Suprapubic skin (tissue), 4 donors: ENCODE results near the gene MYADM. TPM values are rescaled to one million over a fixed set of nuclear protein-coding genes. Genes with fewer than 3 reads are reported as not detected.
A peak's percentile ranks its signal among the peaks of the same experiment; 100 is the strongest.

Experiments used
- DNase-seq, 2 donors: peaks; one replicate each; pipeline ENCODE4 v3.0.0-alpha.2; 2019; ENCODE audit warnings: low spot score in 2 of 2
- H3K27ac ChIP-seq: fragments of 200-600 bp; sonication (generic); one replicate; pipeline ENCODE4 v1.5.1; 2019
- H3K27me3 ChIP-seq: fragments of 200-600 bp; sonication (generic); one replicate; pipeline ENCODE4 v1.5.1; 2019
- H3K36me3 ChIP-seq: fragments of 200-600 bp; sonication (generic); one replicate; pipeline ENCODE4 v1.5.1; 2019
- H3K4me1 ChIP-seq: fragments of 200-600 bp; sonication (generic); one replicate; pipeline ENCODE4 v1.5.1; 2019
- H3K4me3 ChIP-seq: fragments of 200-600 bp; sonication (generic); one replicate; pipeline ENCODE4 v1.5.1; 2019; ENCODE audit warnings: mild to moderate bottlenecking
- H3K9me3 ChIP-seq: fragments of 200-600 bp; sonication (generic); one replicate; pipeline ENCODE4 v1.5.1; 2019
- EP300 ChIP-seq: sonication (generic); formaldehyde crosslinking; IDR thresholded peaks from one replicate; pipeline ENCODE4 v1.6.1; 2017; ENCODE audit warnings: antibody characterized with exemption
- POLR2A ChIP-seq, 2 donors: fragments of 450-650 bp; IDR thresholded peaks; one replicate each; pipeline ENCODE4 v1.6.1; 2017; ENCODE audit warnings: antibody characterized with exemption in 2 of 2, mild to moderate bottlenecking in 2 of 2, moderate library complexity in 2 of 2
- POLR2AphosphoS5 ChIP-seq, 3 donors: sonication (generic); formaldehyde crosslinking; IDR thresholded peaks; one replicate each; pipeline ENCODE4 v1.6.1; 2017; ENCODE audit warnings: antibody characterized with exemption in 3 of 3
- WGBS: methylation state at CpG from one replicate; pipeline ENCODE4 v1.1.5; 2018; 5-methylcytosine and 5-hydroxymethylcytosine counted together
- total RNA-seq, 4 donors: library from RNA; depleted of rRNA; stranded (reverse); fragments of >200 nt; gene quantifications; one replicate each; pipeline ENCODE4 v1.1.0, GENCODE V29; 2016
- TF ChIP-seq, protein P1 (sequence below), 2 donors: fragments of 200-600 bp in 1 of 2; fragments of 450-650 bp in 1 of 2; sonication (generic) in 1 of 2; IDR thresholded peaks; one replicate each; pipeline ENCODE4 v1.5.1; 2016 to 2019; ENCODE audit warnings: antibody characterized with exemption in 2 of 2, mild to moderate bottlenecking in 1 of 2, moderate library complexity in 1 of 2

MYADM gene
- total RNA-seq, 4 donors from 2014 or later = 27.5 to 72.4 (median 67.4) TPM

GRCh38 chr19:53849237-53849676 is 18.4 kb upstream of the MYADM start:
- Histone ChIP-seq H3K4me3 (peak overlapping the region; percentile 3), H3K27me3 (no peaks in the 10 kb centered on the region), H3K27ac (peak overlapping the region; percentile 41), H3K4me1 (peaks cover 20% of the 10 kb centered on the region), H3K9me3 (no peaks in the 10 kb centered on the region), H3K36me3 (no peaks in the 10 kb centered on the region)
- 41% methylated on average over 11 of the region's 11 CpGs for WGBS
- TF ChIP-seq POLR2AphosphoS5 (IDR thresholded peaks at IDR 0.05) (peak in 1 of 3 donors; percentile 6), EP300 (no peak), POLR2A (IDR thresholded peaks at IDR 0.05) (no peak)
- DNase-seq = no peak

- Histone ChIP-seq H3K4me3 (no peak overlapping the region), H3K9me3 (no peaks in the 10 kb centered on the region), H3K27ac (no peak overlapping the region), H3K36me3 (no peaks in the 10 kb centered on the region), H3K4me1 (peaks cover 20% of the 10 kb centered on the region), H3K27me3 (no peaks in the 10 kb centered on the region)
- WGBS = 88% methylated on average over 2 of the region's 2 CpGs
- TF ChIP-seq EP300 (no peak), POLR2AphosphoS5 (IDR thresholded peaks at IDR 0.05) (no peak), POLR2A (IDR thresholded peaks at IDR 0.05) (no peak)
- TF ChIP-seq, protein P1, sequence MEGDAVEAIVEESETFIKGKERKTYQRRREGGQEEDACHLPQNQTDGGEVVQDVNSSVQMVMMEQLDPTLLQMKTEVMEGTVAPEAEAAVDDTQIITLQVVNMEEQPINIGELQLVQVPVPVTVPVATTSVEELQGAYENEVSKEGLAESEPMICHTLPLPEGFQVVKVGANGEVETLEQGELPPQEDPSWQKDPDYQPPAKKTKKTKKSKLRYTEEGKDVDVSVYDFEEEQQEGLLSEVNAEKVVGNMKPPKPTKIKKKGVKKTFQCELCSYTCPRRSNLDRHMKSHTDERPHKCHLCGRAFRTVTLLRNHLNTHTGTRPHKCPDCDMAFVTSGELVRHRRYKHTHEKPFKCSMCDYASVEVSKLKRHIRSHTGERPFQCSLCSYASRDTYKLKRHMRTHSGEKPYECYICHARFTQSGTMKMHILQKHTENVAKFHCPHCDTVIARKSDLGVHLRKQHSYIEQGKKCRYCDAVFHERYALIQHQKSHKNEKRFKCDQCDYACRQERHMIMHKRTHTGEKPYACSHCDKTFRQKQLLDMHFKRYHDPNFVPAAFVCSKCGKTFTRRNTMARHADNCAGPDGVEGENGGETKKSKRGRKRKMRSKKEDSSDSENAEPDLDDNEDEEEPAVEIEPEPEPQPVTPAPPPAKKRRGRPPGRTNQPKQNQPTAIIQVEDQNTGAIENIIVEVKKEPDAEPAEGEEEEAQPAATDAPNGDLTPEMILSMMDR (IDR thresholded peaks at IDR 0.05) = no peak
- no peak for DNase-seq
Measured at GRCh38 chr19:53853707-53854106, 14.0 kb upstream of the MYADM start.

DNA sequence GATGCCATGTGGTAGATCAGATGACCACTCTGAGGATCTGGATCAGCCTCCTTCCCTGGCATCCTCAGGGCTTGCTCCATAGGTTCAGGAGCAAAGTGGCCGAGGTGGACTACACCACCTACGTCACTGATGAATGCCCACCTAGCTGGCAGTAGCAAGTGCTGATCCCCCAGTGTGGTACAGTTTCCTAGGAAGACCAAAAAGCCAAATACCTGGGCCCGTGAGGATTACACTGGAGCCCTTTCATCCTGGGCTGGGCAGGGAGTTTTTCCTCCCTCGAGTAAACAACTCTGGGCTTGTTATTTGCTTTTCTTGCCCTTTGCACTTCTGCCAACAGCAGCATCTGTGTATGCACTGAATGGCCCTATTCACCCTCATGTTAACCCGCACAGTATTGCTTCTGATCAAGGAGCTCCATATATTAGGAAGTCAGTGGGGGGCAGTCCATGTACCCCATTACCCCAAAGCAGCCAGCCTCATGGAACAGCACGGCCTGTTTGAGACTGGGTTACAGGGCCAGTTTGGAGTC is 3.3 kb upstream of the MYADM start:
- 53% methylated on average over 6 of the region's 6 CpGs for WGBS
- H3K4me3 ChIP-seq = no peak overlapping the region
- TF ChIP-seq EP300 = no peak
- no peak for TF ChIP-seq POLR2AphosphoS5 (IDR thresholded peaks at IDR 0.05)
- TF ChIP-seq POLR2A (IDR thresholded peaks at IDR 0.05) = no peak
- no peak for DNase-seq
- peak overlapping the region; percentile 80 for H3K27ac ChIP-seq
- no peaks in the 10 kb centered on the region for H3K27me3 ChIP-seq
- H3K9me3 ChIP-seq = no peaks in the 10 kb centered on the region
- no peaks in the 10 kb centered on the region for H3K36me3 ChIP-seq
- H3K4me1 ChIP-seq = peaks cover 34% of the 10 kb centered on the region

DNA sequence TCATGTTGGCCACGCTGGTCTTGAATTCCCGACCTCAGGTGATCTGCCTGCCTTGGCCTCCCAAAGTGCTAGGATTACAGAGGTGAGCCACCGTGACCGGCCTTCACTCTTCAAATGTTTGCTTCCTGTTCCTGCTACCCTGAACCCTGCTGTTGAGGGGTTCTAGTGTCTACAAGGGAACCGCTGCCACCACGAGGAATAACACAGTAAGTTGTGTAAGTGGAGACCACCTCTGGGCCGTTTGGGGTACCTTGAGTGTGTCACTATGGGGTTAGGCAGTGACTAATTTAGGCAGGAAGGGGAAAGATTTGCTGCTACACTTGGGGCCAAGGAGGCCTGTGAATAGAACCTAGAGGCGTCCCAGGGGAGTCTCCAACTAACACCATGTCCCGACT is 2.2 kb upstream of the MYADM start:
- no peak for TF ChIP-seq POLR2A (IDR thresholded peaks at IDR 0.05)
- TF ChIP-seq, protein P1 (IDR thresholded peaks at IDR 0.05) = no peak
- TF ChIP-seq POLR2AphosphoS5 (IDR thresholded peaks at IDR 0.05) = no peak
- TF ChIP-seq EP300 = no peak
- 43% methylated on average over 9 of the region's 9 CpGs for WGBS
- Histone ChIP-seq H3K4me1 (peaks cover 43% of the 10 kb centered on the region), H3K27ac (peak overlapping the region; percentile 80), H3K27me3 (no peaks in the 10 kb centered on the region), H3K36me3 (no peaks in the 10 kb centered on the region), H3K9me3 (no peaks in the 10 kb centered on the region), H3K4me3 (peak overlapping the region; percentile 80)
- DNase-seq = no peak

DNA sequence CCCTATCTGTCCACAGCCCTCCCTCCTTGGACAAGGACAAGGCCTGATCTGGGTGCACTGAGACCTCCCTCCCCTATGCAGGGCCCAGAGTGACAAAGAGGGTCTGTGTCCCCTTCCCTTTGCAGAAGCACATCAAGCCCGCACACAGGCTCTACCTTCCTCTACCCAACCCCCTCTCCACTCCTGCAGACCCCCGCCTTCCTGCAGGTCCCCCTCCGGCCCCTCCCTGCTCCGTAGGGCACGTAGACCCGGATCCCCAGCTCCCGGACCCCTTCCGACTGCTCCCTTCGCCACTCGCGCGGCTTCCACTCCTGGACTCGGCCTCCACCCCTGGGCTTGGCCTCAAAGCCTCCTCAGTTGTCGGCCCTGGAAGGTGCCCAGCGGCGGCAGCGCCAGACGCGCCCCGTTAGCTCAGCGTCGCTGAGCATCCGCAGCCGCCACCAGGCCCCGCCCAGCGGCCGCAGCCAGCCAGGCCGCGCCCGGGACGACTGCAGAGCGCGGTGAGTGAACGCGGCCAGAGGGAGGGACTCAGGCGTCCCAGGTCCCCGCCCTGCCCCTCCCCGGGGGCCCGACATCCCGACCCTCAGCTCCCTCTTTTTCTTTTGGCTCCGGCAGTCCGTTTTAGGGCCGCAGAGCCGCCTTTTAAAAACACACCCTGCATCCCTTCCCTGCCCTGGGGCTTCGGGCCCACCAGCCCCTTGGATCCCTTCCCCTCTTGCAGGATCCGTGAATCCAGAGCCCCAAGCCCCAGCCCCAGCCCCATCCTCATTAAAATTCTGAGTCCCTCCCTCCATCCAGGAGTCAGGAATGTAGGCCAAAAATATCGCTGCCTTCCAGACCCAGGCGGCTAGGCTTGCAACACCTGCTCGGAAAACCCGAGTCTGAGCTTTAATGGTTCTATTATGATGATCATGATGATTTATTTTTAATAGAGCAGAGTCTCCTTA is 1.5 kb upstream of the MYADM start:
- Histone ChIP-seq H3K4me1 (peaks cover 50% of the 10 kb centered on the region), H3K4me3 (peak overlapping the region; percentile 80), H3K27ac (peak overlapping the region; percentile 80), H3K27me3 (no peaks in the 10 kb centered on the region), H3K9me3 (no peaks in the 10 kb centered on the region), H3K36me3 (no peaks in the 10 kb centered on the region)
- DNase-seq = peak; percentile 92 to 94
- TF ChIP-seq POLR2AphosphoS5 (IDR thresholded peaks at IDR 0.05) = peak in 2 of 3 donors; percentile 76 to 77
- TF ChIP-seq EP300 = no peak
- peak in 1 of 2 donors; percentile 70 for TF ChIP-seq POLR2A (IDR thresholded peaks at IDR 0.05)
- WGBS = 3% methylated on average over 30 of the region's 50 CpGs

- Histone ChIP-seq H3K27ac (peak overlapping the region; percentile 80), H3K4me1 (peaks cover 55% of the 10 kb centered on the region), H3K36me3 (no peaks in the 10 kb centered on the region), H3K9me3 (no peaks in the 10 kb centered on the region), H3K4me3 (peak overlapping the region; percentile 80), H3K27me3 (no peaks in the 10 kb centered on the region)
- WGBS = 13% methylated on average over 6 of the region's 14 CpGs
- TF ChIP-seq EP300 = no peak
- TF ChIP-seq, protein P1 (IDR thresholded peaks at IDR 0.05) = no peak
- peak in 1 of 2 donors; percentile 83 for DNase-seq
Measured at GRCh38 chr19:53866865-53867224, 838 bp upstream of the MYADM start.
